ENCODE data around the gene CCDC187.
A peak's percentile ranks its signal among the peaks of the same experiment; 100 is the strongest.

CCDC187 gene

DNA sequence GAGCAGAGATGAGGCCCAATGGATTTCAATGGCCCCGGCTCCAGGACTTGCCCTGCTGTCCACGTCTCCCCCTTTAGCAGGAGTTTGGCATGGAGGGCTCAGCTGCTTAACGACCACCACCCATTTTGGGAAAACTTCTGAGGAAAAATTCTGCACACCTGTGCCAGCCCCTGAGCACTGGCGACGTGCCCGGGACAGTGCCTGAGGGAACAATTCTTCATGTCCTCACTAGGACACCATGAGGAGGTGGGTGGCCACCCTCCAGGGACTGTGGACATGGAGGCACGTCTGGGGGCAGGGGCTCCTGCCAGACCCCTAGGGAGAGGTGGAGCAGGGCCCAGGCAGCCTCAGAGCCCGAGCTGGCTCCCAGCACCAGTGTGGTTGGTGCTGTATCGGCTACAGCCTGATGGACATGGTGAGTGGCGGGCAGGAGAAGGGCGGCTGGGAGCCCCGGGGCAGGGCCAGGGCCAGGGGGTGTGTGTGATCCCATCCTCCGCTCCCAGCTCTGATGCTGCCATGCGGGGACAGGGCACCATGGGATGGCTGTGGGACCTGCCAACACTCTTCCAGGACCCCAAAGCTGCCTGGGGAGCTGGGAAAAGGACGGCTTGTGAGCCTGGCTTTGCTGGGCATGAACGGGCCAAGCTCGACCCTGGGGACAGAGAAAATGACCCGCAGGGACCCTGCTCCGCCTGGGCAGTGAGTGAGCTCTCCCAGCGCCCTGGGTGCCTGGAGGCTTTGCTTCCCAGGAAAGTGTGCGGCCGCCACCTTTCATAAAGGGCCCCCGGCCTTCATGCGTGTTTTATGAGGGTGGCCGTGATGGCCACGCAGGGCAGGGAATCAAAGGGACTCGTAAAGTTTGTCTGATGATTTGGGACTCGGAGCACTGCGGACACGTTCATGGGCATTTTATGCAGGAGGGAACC lies 54.7 kb downstream of the CCDC187 start:
- FAIRE-seq = no peak

DNA sequence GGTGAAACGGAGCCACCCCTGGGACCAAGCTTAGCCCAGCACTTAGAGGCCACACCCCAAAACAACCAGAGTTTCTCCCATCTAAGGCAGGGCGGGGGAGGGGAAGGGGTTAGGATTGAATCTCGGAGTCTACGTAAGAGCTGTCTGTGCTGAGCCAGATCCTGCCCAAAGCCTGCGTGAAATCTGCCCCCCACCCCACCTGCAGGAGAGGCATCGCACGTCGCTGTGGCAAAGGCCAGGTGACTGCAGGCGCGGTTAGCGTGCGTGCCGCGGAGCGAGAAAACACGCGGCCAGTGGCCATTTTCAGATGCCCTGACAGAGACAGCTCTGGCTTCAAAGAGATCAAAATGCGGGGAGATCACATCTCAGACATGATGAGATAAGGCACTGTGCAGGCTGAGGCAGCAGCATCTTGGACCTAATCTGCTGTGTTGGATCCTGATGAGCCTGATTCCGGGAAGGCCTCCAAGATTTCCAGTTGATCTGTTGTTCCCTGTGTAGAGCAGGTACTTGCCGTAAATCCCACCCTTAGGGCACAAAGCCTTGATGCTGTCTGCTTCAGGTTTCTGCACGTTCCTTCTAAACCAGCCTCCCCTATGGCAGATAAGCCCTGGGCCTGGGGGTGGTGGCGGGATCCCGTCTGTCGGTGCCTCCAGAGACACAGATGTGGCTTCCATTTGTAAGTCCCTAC lies 55.8 kb downstream of the CCDC187 start:
- TF ChIP-seq TAF1 (IDR thresholded peaks at IDR 0.05; ENCODE audit: low read depth, low read length) (no peak), PAX5 (IDR thresholded peaks at IDR 0.05; ENCODE audit: insufficient read depth, low read length, severe bottlenecking) (no peak), POU2F2 (IDR thresholded peaks at IDR 0.05; ENCODE audit: low read depth, low read length) (no peak), POLR2A (IDR thresholded peaks at IDR 0.05; ENCODE audit: low read depth, low read length) (no peak), POLR2AphosphoS5 (IDR thresholded peaks at IDR 0.05; ENCODE audit: low read depth, low read length) (no peak)
- no peak for DNase-seq (ENCODE audit: insufficient read length, low spot score)
- no peak for FAIRE-seq

More for the DNA sequence above, 54.7 kb downstream of the CCDC187 start:
- DNase-seq (ENCODE audit: insufficient read length, low spot score) = no peak
- no peak for TF ChIP-seq TAF1 (IDR thresholded peaks at IDR 0.05; ENCODE audit: low read depth, low read length)
- no peak for TF ChIP-seq POLR2A (IDR thresholded peaks at IDR 0.05; ENCODE audit: low read depth, low read length)
- no peak for TF ChIP-seq POLR2AphosphoS5 (IDR thresholded peaks at IDR 0.05; ENCODE audit: low read depth, low read length)
- no peak for TF ChIP-seq PAX5 (IDR thresholded peaks at IDR 0.05; ENCODE audit: insufficient read depth, low read length, severe bottlenecking)
- no peak for TF ChIP-seq POU2F2 (IDR thresholded peaks at IDR 0.05; ENCODE audit: low read depth, low read length)
- TF ChIP-seq SPI1 (IDR thresholded peaks at IDR 0.05; ENCODE audit: low read depth, low read length) = no peak

DNA sequence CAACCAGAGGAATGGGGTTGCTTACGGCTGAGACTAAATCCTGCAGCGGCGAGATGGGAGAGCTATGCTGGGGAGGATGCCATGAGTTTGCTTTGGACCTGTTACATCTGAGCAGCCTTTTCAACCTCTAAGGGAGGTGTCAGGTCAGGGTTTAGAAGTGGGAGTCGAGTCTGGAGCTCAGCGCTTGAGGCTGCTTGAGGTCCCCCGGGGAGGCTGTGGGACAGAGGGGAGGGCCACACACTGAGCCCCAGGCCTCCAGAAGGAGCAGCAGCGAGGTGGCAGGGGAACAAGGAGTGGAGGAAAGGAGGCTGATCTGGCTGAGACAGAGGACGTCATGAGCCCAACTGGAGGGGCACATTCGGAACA lies 56.4 kb downstream of the CCDC187 start:
- TF ChIP-seq PAX5 (IDR thresholded peaks at IDR 0.05; ENCODE audit: insufficient read depth, low read length, severe bottlenecking) (no peak), TAF1 (IDR thresholded peaks at IDR 0.05; ENCODE audit: low read depth, low read length) (no peak)
- DNase-seq (ENCODE audit: insufficient read length, low spot score) (no peak), FAIRE-seq (no peak)

DNA sequence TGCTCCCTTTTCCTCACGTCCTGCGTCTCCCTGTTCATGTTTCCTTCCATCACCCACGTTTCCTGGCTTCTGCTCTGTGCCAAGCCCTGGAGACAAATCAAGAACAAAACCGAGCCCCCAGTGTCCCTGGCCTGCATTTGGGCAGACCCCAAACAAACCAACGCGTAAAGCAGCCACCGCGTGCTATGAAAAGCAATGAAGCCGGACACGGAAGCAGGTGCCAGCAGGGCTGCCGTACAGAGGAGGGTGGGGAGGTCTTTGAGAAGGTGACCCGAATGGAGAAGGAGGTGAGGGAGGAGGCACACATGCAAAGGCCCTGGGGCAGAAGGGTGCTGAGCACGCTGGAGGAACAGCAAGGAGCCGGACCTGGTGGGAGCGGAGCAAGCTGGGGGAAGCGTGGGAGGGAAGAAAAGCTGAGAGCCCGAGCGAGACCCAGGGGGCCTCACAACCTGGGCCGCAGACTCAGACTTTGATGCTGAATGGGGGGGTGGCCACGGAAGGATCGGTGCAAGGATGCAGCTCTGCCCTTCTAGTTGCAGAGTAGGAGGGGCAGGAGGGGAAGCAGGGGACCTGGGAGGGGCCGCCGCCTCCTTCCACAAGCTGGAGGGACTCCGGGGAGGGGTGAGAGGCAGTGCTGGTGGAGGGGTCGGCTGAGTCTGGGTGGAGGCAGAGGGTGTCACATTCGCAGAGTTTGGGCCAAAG lies 56.9 kb downstream of the CCDC187 start:
- FAIRE-seq (no peak), DNase-seq (ENCODE audit: insufficient read length, low spot score) (no peak)
- TF ChIP-seq POLR2A (IDR thresholded peaks at IDR 0.05; ENCODE audit: low read depth, low read length) (no peak), SPI1 (IDR thresholded peaks at IDR 0.05; ENCODE audit: low read depth, low read length) (no peak), PAX5 (IDR thresholded peaks at IDR 0.05; ENCODE audit: insufficient read depth, low read length, severe bottlenecking) (no peak), POLR2AphosphoS5 (IDR thresholded peaks at IDR 0.05; ENCODE audit: low read depth, low read length) (no peak), POU2F2 (IDR thresholded peaks at IDR 0.05; ENCODE audit: low read depth, low read length) (no peak), TAF1 (IDR thresholded peaks at IDR 0.05; ENCODE audit: low read depth, low read length) (no peak)

DNA sequence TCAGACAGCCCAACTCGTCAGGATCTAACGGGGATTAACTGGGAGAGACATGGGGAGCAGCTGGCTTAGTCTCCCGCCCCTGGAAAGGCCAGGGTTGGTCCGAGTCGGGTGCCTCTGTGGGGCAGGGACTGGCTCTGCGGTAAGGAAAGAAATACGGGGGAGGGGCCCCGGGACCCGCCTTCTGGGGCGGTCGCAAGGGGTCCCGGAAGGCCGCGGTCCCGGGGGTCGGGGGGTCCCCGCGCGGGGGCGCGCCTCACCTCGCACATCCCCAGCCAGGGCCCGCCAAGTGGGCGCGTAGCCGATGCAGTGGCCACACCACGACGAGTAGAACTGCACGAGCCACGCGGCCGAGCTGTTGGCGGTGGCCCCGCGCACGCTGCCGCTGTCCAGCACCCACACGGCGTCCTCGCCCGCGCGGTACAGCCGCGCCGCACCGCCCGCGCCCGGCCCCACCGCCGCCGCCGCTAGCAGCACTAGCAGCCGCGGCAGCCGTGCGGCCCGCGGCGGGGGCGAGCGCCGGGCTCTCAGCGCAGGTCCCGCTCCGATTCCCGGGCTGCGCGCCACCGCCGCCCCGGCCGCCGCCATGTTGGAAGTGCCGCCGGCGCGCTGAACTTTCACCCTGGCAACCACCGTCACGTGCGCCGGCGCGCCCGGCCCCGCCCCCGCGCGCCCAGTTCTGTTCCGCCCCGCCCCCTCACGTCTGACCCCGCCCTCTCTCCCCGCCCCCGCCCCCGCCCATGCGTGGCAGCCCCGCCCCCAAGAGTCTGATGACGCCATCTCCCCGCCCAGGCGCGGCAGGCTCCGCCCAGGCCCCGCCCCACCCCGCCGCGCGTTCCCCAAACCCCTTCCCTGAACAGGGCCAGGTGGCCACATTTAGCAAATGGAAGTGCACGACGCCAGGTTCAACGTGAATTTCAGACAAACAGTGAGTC lies 58.4 kb downstream of the CCDC187 start, which contains the start of gene QSOX2:
TSS of gene QSOX2 (minus strand) at position 594 of the 932 bp plus-strand sequence. CDS start at position 585, 9 bp downstream.
- TF ChIP-seq POLR2AphosphoS5 (IDR thresholded peaks at IDR 0.05; ENCODE audit: low read depth, low read length) (no peak), TAF1 (IDR thresholded peaks at IDR 0.05; ENCODE audit: low read depth, low read length) (peak; percentile 75), POLR2A (IDR thresholded peaks at IDR 0.05; ENCODE audit: low read depth, low read length) (no peak), SPI1 (IDR thresholded peaks at IDR 0.05; ENCODE audit: low read depth, low read length) (no peak), PAX5 (IDR thresholded peaks at IDR 0.05; ENCODE audit: insufficient read depth, low read length, severe bottlenecking) (no peak), POU2F2 (IDR thresholded peaks at IDR 0.05; ENCODE audit: low read depth, low read length) (no peak)
- DNase-seq (ENCODE audit: insufficient read length, low spot score) (peak; percentile 84), FAIRE-seq (peak; percentile 98)

DNA sequence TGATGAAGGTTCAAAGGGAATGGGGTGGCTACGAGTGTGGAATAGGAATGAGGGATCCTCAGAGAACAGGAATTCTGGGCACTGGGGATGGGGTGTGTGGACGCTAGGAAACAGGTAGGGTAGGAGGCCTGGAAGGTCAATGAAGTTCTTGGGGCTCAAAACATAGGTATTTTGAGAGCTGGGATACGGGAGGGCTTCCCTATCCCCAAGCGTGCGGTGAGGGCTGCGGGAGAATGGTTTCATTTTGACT lies 59.0 kb downstream of the CCDC187 start:
- TF ChIP-seq POLR2AphosphoS5 (IDR thresholded peaks at IDR 0.05; ENCODE audit: low read depth, low read length) (no peak), TAF1 (IDR thresholded peaks at IDR 0.05; ENCODE audit: low read depth, low read length) (no peak), PAX5 (IDR thresholded peaks at IDR 0.05; ENCODE audit: insufficient read depth, low read length, severe bottlenecking) (no peak), POLR2A (IDR thresholded peaks at IDR 0.05; ENCODE audit: low read depth, low read length) (no peak), SPI1 (IDR thresholded peaks at IDR 0.05; ENCODE audit: low read depth, low read length) (no peak), POU2F2 (IDR thresholded peaks at IDR 0.05; ENCODE audit: low read depth, low read length) (no peak)
- FAIRE-seq (no peak), DNase-seq (ENCODE audit: insufficient read length, low spot score) (no peak)

DNA sequence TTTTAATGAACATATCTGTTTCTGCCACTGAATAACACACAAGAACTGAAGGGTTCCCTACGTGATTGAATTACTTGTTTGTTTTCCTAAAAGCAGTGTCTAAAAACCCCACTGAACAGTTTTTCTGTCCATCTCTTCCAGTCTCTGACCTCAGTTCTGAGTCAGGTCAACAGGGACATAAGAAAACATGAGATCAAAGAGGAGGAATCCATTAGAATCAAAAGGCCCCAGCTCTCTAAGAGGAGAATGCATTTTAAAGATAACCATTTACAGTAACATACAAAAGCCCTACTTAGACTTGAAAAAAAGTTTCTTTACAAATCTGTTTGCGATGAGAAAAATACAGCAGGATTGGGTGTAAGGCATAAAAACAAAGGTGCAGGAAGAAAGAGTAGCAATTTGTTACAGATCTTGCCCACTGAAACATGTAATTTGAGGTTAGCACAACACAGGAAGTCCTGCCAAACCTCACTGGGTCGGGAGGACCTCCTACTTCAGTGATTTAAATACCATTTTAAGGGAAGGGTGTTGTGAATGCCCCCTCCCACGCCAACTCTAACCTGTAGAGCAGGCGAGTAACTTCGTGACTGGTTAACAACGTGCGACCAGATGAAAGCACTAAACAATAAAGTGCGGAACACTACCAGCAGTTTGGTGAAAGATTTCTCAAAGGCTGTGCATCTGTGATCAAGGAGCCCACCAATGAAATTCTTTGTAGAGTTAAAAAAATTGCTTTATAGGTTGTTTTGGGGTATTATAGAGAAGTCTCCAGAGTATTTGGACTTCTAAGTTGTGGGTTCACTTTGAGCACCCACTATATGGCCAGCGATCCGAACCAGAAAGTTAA lies 59.5 kb downstream of the CCDC187 start:
- DNase-seq (ENCODE audit: insufficient read length, low spot score) (peak; percentile 58), FAIRE-seq (peak; percentile 99)
- TF ChIP-seq SPI1 (IDR thresholded peaks at IDR 0.05; ENCODE audit: low read depth, low read length) (peak; percentile 34; the same call in 1 of the 2 replicates), POLR2AphosphoS5 (IDR thresholded peaks at IDR 0.05; ENCODE audit: low read depth, low read length) (no peak), POU2F2 (IDR thresholded peaks at IDR 0.05; ENCODE audit: low read depth, low read length) (peak; percentile 26; the same call in 1 of the 2 replicates), POLR2A (IDR thresholded peaks at IDR 0.05; ENCODE audit: low read depth, low read length) (peak; percentile 29; the same call in 1 of the 2 replicates), PAX5 (IDR thresholded peaks at IDR 0.05; ENCODE audit: insufficient read depth, low read length, severe bottlenecking) (no peak), TAF1 (IDR thresholded peaks at IDR 0.05; ENCODE audit: low read depth, low read length) (peak; percentile 18; the same call in 1 of the 2 replicates)

DNA sequence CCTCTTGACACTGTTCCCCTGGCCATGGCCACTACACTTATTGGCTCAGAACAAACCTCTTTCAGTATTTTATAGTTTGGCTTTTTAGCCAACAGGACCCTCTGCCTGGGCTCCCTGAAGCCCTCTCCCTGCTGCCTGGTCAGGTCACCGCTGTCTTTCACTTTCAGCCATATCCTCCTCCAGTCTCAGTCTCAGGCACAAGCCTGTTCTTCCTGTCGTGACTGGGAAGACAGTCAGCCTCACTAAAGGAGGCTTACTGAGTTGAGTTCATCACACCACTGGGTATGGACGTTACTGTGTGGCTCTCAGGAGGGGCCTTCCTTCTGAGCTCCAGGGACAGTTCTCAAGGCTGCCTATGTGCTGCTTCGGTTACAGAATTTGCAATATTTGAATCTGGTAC lies 60.3 kb downstream of the CCDC187 start:
- no peak for TF ChIP-seq SPI1 (IDR thresholded peaks at IDR 0.05; ENCODE audit: low read depth, low read length)
- FAIRE-seq = peak; percentile 90
- DNase-seq (ENCODE audit: insufficient read length, low spot score) = no peak

All from GM12891 (cell line).